Muscle of leg (tissue), 11 donors: ENCODE results near the gene ICA1. TPM values are rescaled to one million over a fixed set of nuclear protein-coding genes. Genes with fewer than 3 reads are reported as not detected.

Experiments used
- DNase-seq: peaks from one replicate; pipeline ENCODE4 v3.0.0; 2013
- H3K27ac ChIP-seq: one replicate; pipeline ENCODE4 v1.5.1; 2013; ENCODE audit warnings: mild to moderate bottlenecking, low read length, control low read depth
- H3K27me3 ChIP-seq: one replicate; pipeline ENCODE4 v1.6.1; 2013; ENCODE audit warnings: low read length; ENCODE audit not compliant: control insufficient read depth, insufficient read depth
- H3K36me3 ChIP-seq: one replicate; pipeline ENCODE4 v1.6.1; 2013; ENCODE audit warnings: low read length; ENCODE audit not compliant: control insufficient read depth, insufficient read depth
- H3K4me1 ChIP-seq: one replicate; pipeline ENCODE4 v1.6.1; 2013; ENCODE audit warnings: low read length; ENCODE audit not compliant: control insufficient read depth, insufficient read depth
- H3K4me3 ChIP-seq: one replicate; pipeline ENCODE4 v1.5.1; 2013; ENCODE audit warnings: low read length, control low read depth
- H3K9me3 ChIP-seq: replicated peaks from 2 replicates; pipeline ENCODE4 v1.6.1; 2013; ENCODE audit warnings: low read depth, low read length; ENCODE audit not compliant: control insufficient read depth
- WGBS: methylation state at CpG from one replicate; pipeline ENCODE4 v1.1.5; 2013; ENCODE audit warnings: missing lambda C conversion rate; ENCODE audit not compliant: insufficient coverage; 5-methylcytosine and 5-hydroxymethylcytosine counted together
- polyA plus RNA-seq, 8 donors: library from polyadenylated mRNA; unstranded; fragments of 120-200 nt; gene quantifications; one replicate each; pipeline versions ENCODE4 v1.2.1 to v1.2.3, GENCODE V29; 2013; ENCODE audit warnings: inconsistent platforms in 1 of 8, low replicate concordance in 1 of 8; ENCODE audit not compliant: insufficient read length in 8 of 8, insufficient read depth in 1 of 8
- total RNA-seq: library from RNA; stranded (reverse); fragments of 120-200 nt; gene quantifications from one replicate; pipeline ENCODE4 v1.2.4, GENCODE V29; 2013

Gene ICA1
- total and polyA plus RNA-seq, 9 donors: 3.6 to 10.9 (median 4.6) TPM

- no peaks in the 10 kb centered on the region for H3K36me3 ChIP-seq
- H3K9me3 ChIP-seq: no peaks in the 10 kb centered on the region
- H3K4me1 ChIP-seq: peaks cover 8% of the 10 kb centered on the region
- no peak overlapping the region for H3K27ac ChIP-seq
- WGBS: no CpG with 5 or more reads among the region's 7 CpGs
- H3K4me3 ChIP-seq: no peak overlapping the region
- DNase-seq: no peak
- H3K27me3 ChIP-seq: peaks cover 21% of the 10 kb centered on the region
Observed at GRCh38 chr7:8263048-8263447, 1.1 kb upstream of the ICA1 start.

DNA sequence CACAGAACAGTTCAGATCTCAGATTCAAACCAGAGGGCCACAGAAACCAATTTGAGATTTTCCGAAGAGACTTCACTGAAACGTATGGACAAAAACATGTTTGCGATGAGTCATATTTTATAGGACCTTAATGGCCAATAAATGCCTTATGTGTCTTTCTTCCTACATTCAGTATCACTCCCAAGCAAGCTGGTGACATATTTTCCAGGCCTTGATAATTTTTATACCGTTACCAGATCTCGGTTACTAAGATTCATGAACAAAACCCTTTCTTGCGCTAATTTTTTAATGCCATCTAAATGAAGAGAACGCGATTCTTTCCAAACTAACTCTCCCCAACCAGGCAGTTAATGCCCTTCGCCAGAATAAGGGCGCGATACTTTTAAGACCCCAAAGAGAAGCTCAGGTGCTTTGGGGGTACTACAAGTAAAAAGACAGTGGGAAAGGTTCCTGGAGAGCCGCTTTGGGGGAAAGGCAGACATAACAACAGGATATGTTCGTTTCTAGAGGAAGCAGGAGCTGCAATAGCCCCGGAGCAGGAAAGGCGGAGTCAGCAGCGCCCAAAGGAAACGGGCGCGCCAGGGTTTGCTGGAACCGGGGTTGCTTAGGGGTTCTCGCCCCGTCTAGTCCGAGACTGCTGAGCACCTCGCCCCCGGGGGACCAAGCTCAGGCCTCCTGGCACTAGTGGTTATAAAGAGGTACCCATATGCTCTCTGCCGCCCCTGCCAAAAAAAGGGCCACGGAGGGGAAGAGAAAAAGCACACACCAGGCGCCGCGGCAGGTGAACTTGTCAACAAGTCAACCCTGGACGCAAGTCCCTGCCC lies 884 bp downstream of the ICA1 start:
- H3K36me3 ChIP-seq: no peaks in the 10 kb centered on the region
- peaks cover 8% of the 10 kb centered on the region for H3K4me1 ChIP-seq
- H3K27me3 ChIP-seq: peaks cover 21% of the 10 kb centered on the region
- H3K9me3 ChIP-seq: no peaks in the 10 kb centered on the region
- H3K27ac ChIP-seq: peak overlapping the region; percentile 73
- peak overlapping the region; percentile 48 for H3K4me3 ChIP-seq
- 12% methylated on average over 30 of the region's 31 CpGs for WGBS
- peak; percentile 49 for DNase-seq

- peaks cover 21% of the 10 kb centered on the region for H3K27me3 ChIP-seq
- H3K27ac ChIP-seq: no peak overlapping the region
- 94% methylated on average over 5 of the region's 10 CpGs for WGBS
- H3K4me3 ChIP-seq: no peak overlapping the region
- no peaks in the 10 kb centered on the region for H3K9me3 ChIP-seq
- DNase-seq: no peak
- H3K36me3 ChIP-seq: no peaks in the 10 kb centered on the region
- peaks cover 8% of the 10 kb centered on the region for H3K4me1 ChIP-seq
Observed at GRCh38 chr7:8259586-8260222, 2.3 kb downstream of the ICA1 start.

GRCh38 chr7:8258734-8259133 lies 3.2 kb downstream of the ICA1 start:
- Histone ChIP-seq H3K36me3 (no peaks in the 10 kb centered on the region), H3K9me3 (no peaks in the 10 kb centered on the region), H3K4me3 (no peak overlapping the region), H3K4me1 (peaks cover 8% of the 10 kb centered on the region), H3K27ac (no peak overlapping the region), H3K27me3 (peaks cover 21% of the 10 kb centered on the region)
- no CpG with 5 or more reads among the region's 1 CpG for WGBS
- no peak for DNase-seq

- H3K9me3 ChIP-seq: no peaks in the 10 kb centered on the region
- peaks cover 8% of the 10 kb centered on the region for H3K4me1 ChIP-seq
- DNase-seq: no peak
- peaks cover 21% of the 10 kb centered on the region for H3K27me3 ChIP-seq
- H3K27ac ChIP-seq: no peak overlapping the region
- H3K36me3 ChIP-seq: no peaks in the 10 kb centered on the region
- H3K4me3 ChIP-seq: no peak overlapping the region
- no CpG with 5 or more reads among the region's 4 CpGs for WGBS
Observed at GRCh38 chr7:8258166-8258565, 3.8 kb downstream of the ICA1 start.

DNA sequence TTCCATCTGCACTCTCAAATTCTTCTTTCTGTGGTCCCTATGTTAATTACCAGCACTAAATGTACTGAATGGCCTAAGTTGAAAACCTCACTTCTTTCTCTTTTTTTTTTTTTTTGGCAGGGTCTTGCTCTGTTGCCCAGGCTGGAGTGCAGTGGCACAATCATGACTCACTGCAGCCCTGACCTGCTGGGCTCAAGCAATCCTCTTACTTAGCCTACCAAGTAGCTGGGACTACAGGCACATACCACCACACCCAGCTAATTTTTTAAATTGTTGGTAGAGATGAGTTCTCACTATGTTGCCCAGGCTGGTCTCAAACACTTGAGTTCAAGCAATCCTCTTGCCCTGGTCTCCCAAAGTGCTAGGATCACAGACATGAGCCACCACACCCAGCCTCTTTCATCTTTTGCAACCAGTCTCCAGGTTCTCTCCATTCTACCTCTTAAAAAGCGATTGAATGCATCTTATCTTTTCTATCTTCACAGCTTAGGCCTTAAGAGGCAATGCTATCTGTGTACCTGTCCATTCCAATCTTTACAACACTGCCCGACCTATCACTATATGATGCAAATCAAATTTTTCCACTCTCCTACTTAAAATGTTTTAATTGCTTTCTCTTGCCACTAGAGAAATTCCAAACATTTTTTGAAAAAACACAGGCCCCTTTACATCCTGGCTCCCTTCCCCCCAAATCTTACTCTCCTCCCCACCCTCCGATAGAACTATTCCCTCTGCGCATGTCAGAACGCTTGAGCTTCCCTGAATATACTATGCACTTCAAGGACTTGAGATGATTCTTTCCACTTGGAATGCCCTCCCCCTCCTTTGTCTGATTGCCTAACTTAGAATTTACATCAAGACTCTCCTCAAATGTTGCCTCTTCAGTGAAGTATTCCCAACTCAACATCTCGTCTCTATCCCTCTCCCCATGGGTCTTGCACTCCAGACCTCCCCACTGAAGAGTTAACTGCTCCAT lies 6.0 kb downstream of the ICA1 start:
- H3K27ac ChIP-seq: no peak overlapping the region
- WGBS: 77% methylated on average over 6 of the region's 6 CpGs
- no peak for DNase-seq
- peaks cover 6% of the 10 kb centered on the region for H3K27me3 ChIP-seq
- H3K9me3 ChIP-seq: no peaks in the 10 kb centered on the region
- H3K36me3 ChIP-seq: no peaks in the 10 kb centered on the region
- H3K4me1 ChIP-seq: no peaks in the 10 kb centered on the region
- H3K4me3 ChIP-seq: no peak overlapping the region

DNA sequence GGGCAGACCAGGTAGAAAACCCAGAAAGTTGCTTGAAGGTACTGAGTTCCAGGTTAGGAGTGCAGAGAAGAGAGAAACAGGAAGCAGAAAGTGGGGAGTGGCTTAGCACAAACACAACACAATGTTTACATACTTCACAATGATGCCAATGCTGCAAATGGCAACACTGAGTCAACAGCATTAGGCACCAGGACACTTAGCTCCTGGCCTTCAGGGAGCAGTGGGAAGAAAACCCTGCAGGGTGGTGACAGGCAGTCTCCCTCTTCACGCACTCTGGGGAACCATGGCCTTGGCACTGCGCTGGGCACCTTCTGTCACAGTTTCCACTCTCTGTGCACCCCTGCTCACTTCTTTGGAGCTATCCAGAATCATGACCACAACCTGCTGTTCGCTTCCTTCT lies 7.3 kb downstream of the ICA1 start:
- Histone ChIP-seq H3K27ac (no peak overlapping the region), H3K4me1 (no peaks in the 10 kb centered on the region), H3K36me3 (no peaks in the 10 kb centered on the region), H3K27me3 (peaks cover 2% of the 10 kb centered on the region), H3K9me3 (no peaks in the 10 kb centered on the region), H3K4me3 (no peak overlapping the region)
- WGBS: 94% methylated on average over 3 of the region's 3 CpGs
- DNase-seq: no peak

DNA sequence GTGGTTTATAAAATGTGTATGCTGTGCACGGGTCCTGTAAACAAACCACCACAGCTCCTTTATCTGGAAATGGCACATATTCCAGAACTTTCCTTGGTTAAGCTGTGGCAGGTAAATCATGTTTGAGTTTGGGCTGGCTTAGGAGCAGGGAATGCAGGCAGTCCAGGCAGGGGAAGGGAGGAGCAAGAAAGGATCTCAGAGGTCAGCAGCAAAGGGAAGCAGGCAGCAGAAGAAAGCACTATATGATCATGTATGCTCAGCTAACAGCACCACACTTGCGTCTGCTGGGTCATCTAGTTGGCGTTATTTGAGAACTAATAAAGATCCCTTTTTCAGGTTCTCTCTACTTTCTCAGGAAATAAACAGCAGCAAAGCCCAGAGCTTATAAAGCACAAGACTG lies 7.8 kb downstream of the ICA1 start:
- no peak overlapping the region for H3K27ac ChIP-seq
- no CpG with 5 or more reads among the region's 3 CpGs for WGBS

GRCh38 chr7:8251195-8251594 lies 10.8 kb downstream of the ICA1 start:
- no peak for DNase-seq
- Histone ChIP-seq H3K9me3 (no peaks in the 10 kb centered on the region), H3K36me3 (no peaks in the 10 kb centered on the region), H3K27ac (no peak overlapping the region), H3K27me3 (no peaks in the 10 kb centered on the region), H3K4me3 (no peak overlapping the region), H3K4me1 (no peaks in the 10 kb centered on the region)
- WGBS: no CpG with 5 or more reads among the region's 1 CpG

More for the DNA sequence above, 7.8 kb downstream of the ICA1 start:
- Histone ChIP-seq H3K27me3 (no peaks in the 10 kb centered on the region), H3K36me3 (no peaks in the 10 kb centered on the region), H3K4me3 (no peak overlapping the region), H3K4me1 (no peaks in the 10 kb centered on the region), H3K9me3 (no peaks in the 10 kb centered on the region)
- DNase-seq: no peak

DNA sequence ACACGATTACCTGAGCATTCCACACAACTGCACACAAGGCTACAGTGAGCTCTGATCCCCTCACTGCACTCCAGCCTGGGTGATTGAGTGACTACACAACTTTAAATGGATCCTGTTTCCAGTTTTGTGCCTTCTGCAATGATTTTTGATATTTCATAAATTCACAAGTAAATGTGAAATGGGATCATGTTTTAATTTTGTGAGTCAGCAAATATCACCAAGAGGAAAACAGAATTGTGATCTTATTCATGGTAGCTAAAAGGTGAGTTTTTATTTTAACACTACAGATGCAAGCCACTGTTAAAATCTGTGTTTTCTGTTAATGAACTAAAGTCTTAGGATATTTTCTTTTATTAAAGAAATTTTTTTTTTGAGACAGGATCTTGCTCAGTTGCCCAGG lies 11.4 kb downstream of the ICA1 start:
- no peaks in the 10 kb centered on the region for H3K4me1 ChIP-seq
- WGBS: no CpG with 5 or more reads among the region's 1 CpG
- no peak overlapping the region for H3K27ac ChIP-seq
- DNase-seq: no peak
- no peaks in the 10 kb centered on the region for H3K9me3 ChIP-seq
- H3K36me3 ChIP-seq: no peaks in the 10 kb centered on the region
- no peaks in the 10 kb centered on the region for H3K27me3 ChIP-seq
- H3K4me3 ChIP-seq: no peak overlapping the region
